GM18498 (cell line): ENCODE data around the gene VSNL1.
A peak's percentile ranks its signal among the peaks of the same experiment; 100 is the strongest.

Experiments used
- ATAC-seq: cut with Tn5 transposase; IDR thresholded peaks from one replicate; pipeline ENCODE4 v1.9.1; 2021; ENCODE audit warnings: mild to moderate bottlenecking, moderate library complexity; ENCODE audit not compliant: unreplicated experiment

Gene VSNL1

GRCh38 chr2:17608251-17608650 lies 67.8 kb downstream of the VSNL1 start:
- no peak for ATAC-seq

- ATAC-seq, result no peak
Measured at GRCh38 chr2:17610521-17610920, 70.0 kb downstream of the VSNL1 start.

- no peak for ATAC-seq
Measured at GRCh38 chr2:17611036-17611435, 70.5 kb downstream of the VSNL1 start.

- no peak for ATAC-seq
Measured at GRCh38 chr2:17614174-17614930, 73.9 kb downstream of the VSNL1 start.

GRCh38 chr2:17615147-17615546 lies 74.7 kb downstream of the VSNL1 start:
- no peak for ATAC-seq

- no peak for ATAC-seq
Measured at GRCh38 chr2:17615728-17616351, 75.3 kb downstream of the VSNL1 start.

- no peak for ATAC-seq
Measured at GRCh38 chr2:17616405-17616804, 75.9 kb downstream of the VSNL1 start.

GRCh38 chr2:17617516-17617915 lies 77.0 kb downstream of the VSNL1 start:
- no peak for ATAC-seq

- no peak for ATAC-seq
Measured at GRCh38 chr2:17617955-17618354, 77.5 kb downstream of the VSNL1 start.

GRCh38 chr2:17620280-17620679 lies 79.8 kb downstream of the VSNL1 start:
- no peak for ATAC-seq

GRCh38 chr2:17620841-17621240 lies 80.3 kb downstream of the VSNL1 start:
- ATAC-seq, result no peak

- ATAC-seq, result no peak
Measured at GRCh38 chr2:17621781-17622180, 81.3 kb downstream of the VSNL1 start.

- ATAC-seq, result no peak
Measured at GRCh38 chr2:17625446-17625845, 85.0 kb downstream of the VSNL1 start.

- ATAC-seq, result no peak
Measured at GRCh38 chr2:17626986-17627385, 86.5 kb downstream of the VSNL1 start.

- ATAC-seq, result no peak
Measured at GRCh38 chr2:17627434-17627833, 86.9 kb downstream of the VSNL1 start.

- peak; percentile 52 for ATAC-seq
Measured at GRCh38 chr2:17628349-17629261, 88.1 kb downstream of the VSNL1 start.

- no peak for ATAC-seq
Measured at GRCh38 chr2:17630089-17630488, 89.6 kb downstream of the VSNL1 start.

GRCh38 chr2:17634997-17635396 lies 94.5 kb downstream of the VSNL1 start:
- ATAC-seq, result no peak

GRCh38 chr2:17636257-17636656 lies 95.8 kb downstream of the VSNL1 start:
- ATAC-seq, result no peak

- ATAC-seq, result no peak
Measured at GRCh38 chr2:17637131-17637906, 96.8 kb downstream of the VSNL1 start.
